HCT116 (cell line): ENCODE data around the gene PRKCA. TPM values are rescaled to one million over a fixed set of nuclear protein-coding genes. Genes with fewer than 3 reads are reported as not detected.

Experiments used
- ATAC-seq: fragments of 200-7000 bp; cut with Tn5 transposase; 2 replicates; pipeline ENCODE4 v1.9.1; 2020; ENCODE audit warnings: mild to moderate bottlenecking, moderate library complexity
- BruUV-seq: library from RNA; stranded (reverse); fragments of 400-500 nt; replicated peaks from 2 replicates; lab custom pipeline; 2021; lab: Mats Ljungman, UMichigan
- CTCF ChIA-PET: fragments of 300-600 bp; sonication (Branson Sonifier 250); formaldehyde crosslinking; loops from one replicate; lab custom pipeline; 2021; ENCODE audit warnings: antibody characterized with exemption; lab: Charles Lee
- POLR2A ChIA-PET: fragments of 300-600, 350-600 bp; sonication (Branson Sonifier 250); formaldehyde crosslinking; loops from one replicate; lab custom pipeline; 2021; ENCODE audit warnings: antibody characterized with exemption; lab: Charles Lee
- RAD21 ChIA-PET, 2 experiments: fragments of 300-600 bp; sonication (Branson Sonifier 250); formaldehyde crosslinking; loops; one replicate each; lab custom pipeline; 2023; ENCODE audit warnings: low total read pairs in 2 of 2; ENCODE audit not compliant: uncharacterized antibody in 2 of 2, unreplicated experiment in 2 of 2, low non-redundant PET in 1 of 2; lab: Charles Lee
- DNase-seq: peaks from one replicate; pipeline ENCODE4 v3.0.0-alpha.2; 2010; ENCODE audit warnings: low read depth, low spot score
- H2AFZ ChIP-seq: fragments of 200-600 bp; shearing (Covaris generic), sonication (generic); 2 replicates; pipeline ENCODE4 v1.6.1; 2017; ENCODE audit warnings: low read depth, mixed run types, mixed read lengths, antibody characterized with exemption, low read length; ENCODE audit not compliant: poor library complexity, severe bottlenecking
- H3K27ac ChIP-seq: 2 replicates; pipeline ENCODE4 v1.5.1; 2012; ENCODE audit warnings: low read depth, low read length
- H3K27me3 ChIP-seq: fragments of 200-600 bp; sonication (generic); 2 replicates; pipeline ENCODE4 v1.6.1; 2016; ENCODE audit warnings: mixed run types, low read length, mixed read lengths; ENCODE audit not compliant: insufficient read depth
- H3K36me3 ChIP-seq, 2 experiments: fragments of 200-500 bp in 1 of 2; fragments of 200-600 bp in 1 of 2; sonication (Bioruptor generic) in 1 of 2; sonication (generic) in 1 of 2; 2 replicates each; pipeline versions ENCODE4 v1.5.1 to v1.6.1; 2014 to 2016; ENCODE audit warnings: low read length in 2 of 2, inconsistent platforms in 1 of 2, mixed read lengths in 1 of 2, mixed run types in 1 of 2; ENCODE audit not compliant: insufficient read depth in 2 of 2, control insufficient read depth in 1 of 2
- H3K4me1 ChIP-seq, 2 experiments: fragments of 200-600 bp in 1 of 2; sonication (generic) in 1 of 2; 2 replicates each; pipeline versions ENCODE4 v1.5.1 to v1.6.1; 2012 to 2017; ENCODE audit warnings: low read length in 2 of 2, inconsistent platforms in 1 of 2, mild to moderate bottlenecking in 1 of 2, mixed read lengths in 1 of 2, mixed run types in 1 of 2, moderate library complexity in 1 of 2; ENCODE audit not compliant: insufficient read depth in 2 of 2, control insufficient read depth in 1 of 2
- H3K4me2 ChIP-seq: fragments of 200-600 bp; sonication (generic); 2 replicates; pipeline ENCODE4 v1.6.1; 2017; ENCODE audit warnings: mixed run types, low read length, mixed read lengths
- H3K4me3 ChIP-seq, 2 experiments: fragments of 200-600 bp in 1 of 2; sonication (generic) in 1 of 2; replicated peaks in 1 of 2; 2 replicates each; pipeline ENCODE4 v1.5.1; 2011 to 2016; ENCODE audit warnings: low read length in 2 of 2, control low read depth in 1 of 2, low read depth in 1 of 2, mild to moderate bottlenecking in 1 of 2, mixed read lengths in 1 of 2, mixed run types in 1 of 2
- H3K79me2 ChIP-seq: fragments of 200-600 bp; sonication (generic); 2 replicates; pipeline ENCODE4 v1.6.1; 2017; ENCODE audit warnings: mild to moderate bottlenecking, mixed run types, low read length, moderate library complexity, mixed read lengths; ENCODE audit not compliant: insufficient read depth
- H3K9ac ChIP-seq: fragments of 200-600 bp; sonication (generic); 2 replicates; pipeline ENCODE4 v1.6.1; 2016; ENCODE audit warnings: low read length, mixed read lengths
- H3K9me2 ChIP-seq: fragments of 200-600 bp; sonication (generic), shearing (Covaris generic); 2 replicates; pipeline ENCODE4 v1.6.1; 2017; ENCODE audit warnings: mixed run types, mild to moderate bottlenecking, moderate library complexity; ENCODE audit not compliant: insufficient read depth
- H3K9me3 ChIP-seq, 2 experiments: fragments of 200-500 bp in 1 of 2; fragments of 200-600 bp in 1 of 2; sonication (Bioruptor generic) in 1 of 2; sonication (generic) in 1 of 2; 2 replicates each; pipeline ENCODE4 v1.6.1; 2014 to 2017; ENCODE audit warnings: low read length in 2 of 2, mixed read lengths in 2 of 2, inconsistent platforms in 1 of 2, low read depth in 1 of 2, mild to moderate bottlenecking in 1 of 2, mixed run types in 1 of 2, moderate library complexity in 1 of 2; ENCODE audit not compliant: control insufficient read depth in 1 of 2, insufficient read depth in 1 of 2
- H4K20me1 ChIP-seq: fragments of 200-600 bp; sonication (generic), shearing (Covaris generic); 2 replicates; pipeline ENCODE4 v1.6.1; 2017; ENCODE audit warnings: mixed run types, mild to moderate bottlenecking, moderate library complexity; ENCODE audit not compliant: insufficient read depth
- CBX3 ChIP-seq: IDR thresholded peaks from 2 replicates; pipeline ENCODE4 v1.6.1; 2012; ENCODE audit warnings: low read depth
- CEBPB ChIP-seq: IDR thresholded peaks from 2 replicates; pipeline ENCODE4 v1.6.1; 2012; ENCODE audit warnings: low read depth
- ELF1 ChIP-seq: IDR thresholded peaks from 2 replicates; pipeline ENCODE4 v1.6.1; 2012; ENCODE audit warnings: low read depth, borderline replicate concordance
- EZH2 ChIP-seq: fragments of 200-600 bp; sonication (generic); IDR thresholded peaks from 2 replicates; pipeline ENCODE4 v1.6.1; 2017; ENCODE audit warnings: antibody characterized with exemption, mixed run types
- EZH2phosphoT487 ChIP-seq: fragments of 200-600 bp; IDR thresholded peaks from 2 replicates; pipeline ENCODE4 v1.6.1; 2018; ENCODE audit warnings: antibody characterized with exemption, borderline replicate concordance
- JUND ChIP-seq: IDR thresholded peaks from 2 replicates; pipeline ENCODE4 v1.6.1; 2012
- POLR2A ChIP-seq: IDR thresholded peaks from 2 replicates; pipeline ENCODE4 v1.7.0; 2011; ENCODE audit warnings: borderline replicate concordance; ENCODE audit not compliant: insufficient read depth, insufficient read length; ENCODE audit errors: extremely low read depth
- POLR2AphosphoS5 ChIP-seq: IDR thresholded peaks from 2 replicates; pipeline ENCODE4 v1.6.1; 2011; ENCODE audit warnings: mild to moderate bottlenecking, low read depth, low read length, moderate library complexity
- RAD21 ChIP-seq: IDR thresholded peaks from 2 replicates; pipeline ENCODE4 v1.6.1; 2012; ENCODE audit warnings: low read depth, mild to moderate bottlenecking
- SIN3A ChIP-seq: IDR thresholded peaks from 2 replicates; pipeline ENCODE4 v1.6.1; 2012; ENCODE audit warnings: low read depth
- SP1 ChIP-seq: IDR thresholded peaks from 2 replicates; pipeline ENCODE4 v1.6.1; 2012; ENCODE audit warnings: low read depth
- SRF ChIP-seq: IDR thresholded peaks from 2 replicates; pipeline ENCODE4 v1.6.1; 2012; ENCODE audit warnings: low read depth
- TCF7L2 ChIP-seq: IDR thresholded peaks from 2 replicates; pipeline ENCODE4 v1.7.0; 2011; ENCODE audit warnings: borderline replicate concordance, inconsistent platforms; ENCODE audit not compliant: insufficient read depth, insufficient read length; ENCODE audit errors: extremely low read depth
- YY1 ChIP-seq: IDR thresholded peaks from 2 replicates; pipeline ENCODE4 v1.6.1; 2011; ENCODE audit warnings: low read length, low read depth, moderate library complexity, mild to moderate bottlenecking; ENCODE audit not compliant: insufficient replicate concordance; ENCODE audit errors: extremely low read depth
- ZNF274 ChIP-seq: fragments of 200-500 bp; sonication (Bioruptor generic); IDR thresholded peaks from 2 replicates; pipeline ENCODE4 v1.6.1; 2014; ENCODE audit warnings: mild to moderate bottlenecking, low read depth, low read length, inconsistent platforms
- intact Hi-C: fragments of 100-400 bp; cut with micrococcal nuclease; formaldehyde crosslinking; loops from 2 replicates; pipeline ENCODE4 v1.10.0; 2022
- total RNA-seq: library from RNA; stranded (reverse); gene quantifications from one replicate; pipeline ENCODE4 v1.2.1, GENCODE V29; 2021; ENCODE audit not compliant: unreplicated experiment
- TF ChIP-seq, protein P1 (sequence below): IDR thresholded peaks from 2 replicates; pipeline ENCODE4 v1.6.1; 2012; ENCODE audit warnings: low read depth
- TF ChIP-seq, protein P2 (sequence below): IDR thresholded peaks from 2 replicates; pipeline ENCODE4 v1.6.1; 2012
- TF ChIP-seq, protein P3 (sequence below): IDR thresholded peaks from 2 replicates; pipeline ENCODE4 v1.6.1; 2011; ENCODE audit warnings: mild to moderate bottlenecking, low read length, moderate library complexity; ENCODE audit not compliant: insufficient replicate concordance; ENCODE audit errors: extremely low read depth

PRKCA gene
- total RNA-seq, 1 experiment from 2014 or later: 18.8 TPM

DNA sequence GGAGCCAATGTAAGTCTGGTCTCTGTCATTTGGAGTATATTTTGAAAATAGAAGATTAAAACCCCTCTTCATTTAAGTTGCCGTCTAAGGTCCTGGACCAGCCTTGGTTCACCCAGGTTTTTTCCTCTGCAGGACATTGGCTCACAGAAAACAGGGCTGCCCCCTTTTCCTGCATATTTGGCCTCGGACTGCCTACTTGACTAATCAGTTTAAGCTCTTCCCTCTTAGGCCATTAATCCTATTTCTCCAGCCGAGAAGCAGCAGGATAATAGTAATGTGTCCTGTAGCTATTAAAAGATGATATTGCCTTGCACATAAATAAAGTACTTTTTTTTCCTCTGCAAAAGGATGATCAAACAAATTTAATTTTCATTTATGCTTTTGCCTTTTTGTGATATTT is 52.1 kb downstream of the PRKCA start:
- H4K20me1 ChIP-seq: no peaks in the 10 kb centered on the region
- peaks cover 13 to 17% of the 10 kb centered on the region in 2 experiments for H3K4me1 ChIP-seq
- no peaks in the 10 kb centered on the region for H3K27me3 ChIP-seq
- no peak overlapping the region for H3K27ac ChIP-seq
- no peak overlapping the region for H2AFZ ChIP-seq
- H3K4me2 ChIP-seq: no peak overlapping the region
- H3K79me2 ChIP-seq: no peaks in the 10 kb centered on the region
- DNase-seq (no peak), ATAC-seq (no peak)
- H3K9ac ChIP-seq: no peak overlapping the region
- no peak overlapping the region for H3K4me3 ChIP-seq
- CTCF ChIA-PET: no interaction called here
- H3K36me3 ChIP-seq: no peaks in the 10 kb centered on the region
- POLR2A ChIA-PET: no interaction called here
- no TSS peak for BruUV-seq
- no peaks in the 10 kb centered on the region; a peak in 1 of 4 replicates for H3K9me3 ChIP-seq
- H3K9me2 ChIP-seq: no peaks in the 10 kb centered on the region
- no peak for TF ChIP-seq POLR2AphosphoS5
- TF ChIP-seq, protein P1, sequence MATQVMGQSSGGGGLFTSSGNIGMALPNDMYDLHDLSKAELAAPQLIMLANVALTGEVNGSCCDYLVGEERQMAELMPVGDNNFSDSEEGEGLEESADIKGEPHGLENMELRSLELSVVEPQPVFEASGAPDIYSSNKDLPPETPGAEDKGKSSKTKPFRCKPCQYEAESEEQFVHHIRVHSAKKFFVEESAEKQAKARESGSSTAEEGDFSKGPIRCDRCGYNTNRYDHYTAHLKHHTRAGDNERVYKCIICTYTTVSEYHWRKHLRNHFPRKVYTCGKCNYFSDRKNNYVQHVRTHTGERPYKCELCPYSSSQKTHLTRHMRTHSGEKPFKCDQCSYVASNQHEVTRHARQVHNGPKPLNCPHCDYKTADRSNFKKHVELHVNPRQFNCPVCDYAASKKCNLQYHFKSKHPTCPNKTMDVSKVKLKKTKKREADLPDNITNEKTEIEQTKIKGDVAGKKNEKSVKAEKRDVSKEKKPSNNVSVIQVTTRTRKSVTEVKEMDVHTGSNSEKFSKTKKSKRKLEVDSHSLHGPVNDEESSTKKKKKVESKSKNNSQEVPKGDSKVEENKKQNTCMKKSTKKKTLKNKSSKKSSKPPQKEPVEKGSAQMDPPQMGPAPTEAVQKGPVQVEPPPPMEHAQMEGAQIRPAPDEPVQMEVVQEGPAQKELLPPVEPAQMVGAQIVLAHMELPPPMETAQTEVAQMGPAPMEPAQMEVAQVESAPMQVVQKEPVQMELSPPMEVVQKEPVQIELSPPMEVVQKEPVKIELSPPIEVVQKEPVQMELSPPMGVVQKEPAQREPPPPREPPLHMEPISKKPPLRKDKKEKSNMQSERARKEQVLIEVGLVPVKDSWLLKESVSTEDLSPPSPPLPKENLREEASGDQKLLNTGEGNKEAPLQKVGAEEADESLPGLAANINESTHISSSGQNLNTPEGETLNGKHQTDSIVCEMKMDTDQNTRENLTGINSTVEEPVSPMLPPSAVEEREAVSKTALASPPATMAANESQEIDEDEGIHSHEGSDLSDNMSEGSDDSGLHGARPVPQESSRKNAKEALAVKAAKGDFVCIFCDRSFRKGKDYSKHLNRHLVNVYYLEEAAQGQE: no peak
- no peak for TF ChIP-seq EZH2
- TF ChIP-seq RAD21: no peak
- TF ChIP-seq TCF7L2: no peak
- no peak for TF ChIP-seq SP1
- TF ChIP-seq CBX3: no peak
- TF ChIP-seq, protein P2, sequence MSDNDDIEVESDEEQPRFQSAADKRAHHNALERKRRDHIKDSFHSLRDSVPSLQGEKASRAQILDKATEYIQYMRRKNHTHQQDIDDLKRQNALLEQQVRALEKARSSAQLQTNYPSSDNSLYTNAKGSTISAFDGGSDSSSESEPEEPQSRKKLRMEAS: no peak
- no peak for TF ChIP-seq YY1
- no peak for TF ChIP-seq ZNF274
- TF ChIP-seq, protein P3, sequence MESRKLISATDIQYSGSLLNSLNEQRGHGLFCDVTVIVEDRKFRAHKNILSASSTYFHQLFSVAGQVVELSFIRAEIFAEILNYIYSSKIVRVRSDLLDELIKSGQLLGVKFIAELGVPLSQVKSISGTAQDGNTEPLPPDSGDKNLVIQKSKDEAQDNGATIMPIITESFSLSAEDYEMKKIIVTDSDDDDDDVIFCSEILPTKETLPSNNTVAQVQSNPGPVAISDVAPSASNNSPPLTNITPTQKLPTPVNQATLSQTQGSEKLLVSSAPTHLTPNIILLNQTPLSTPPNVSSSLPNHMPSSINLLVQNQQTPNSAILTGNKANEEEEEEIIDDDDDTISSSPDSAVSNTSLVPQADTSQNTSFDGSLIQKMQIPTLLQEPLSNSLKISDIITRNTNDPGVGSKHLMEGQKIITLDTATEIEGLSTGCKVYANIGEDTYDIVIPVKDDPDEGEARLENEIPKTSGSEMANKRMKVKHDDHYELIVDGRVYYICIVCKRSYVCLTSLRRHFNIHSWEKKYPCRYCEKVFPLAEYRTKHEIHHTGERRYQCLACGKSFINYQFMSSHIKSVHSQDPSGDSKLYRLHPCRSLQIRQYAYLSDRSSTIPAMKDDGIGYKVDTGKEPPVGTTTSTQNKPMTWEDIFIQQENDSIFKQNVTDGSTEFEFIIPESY: no peak
- TF ChIP-seq JUND: no peak
- TF ChIP-seq CEBPB: no peak
- no peak for TF ChIP-seq ELF1
- TF ChIP-seq SRF: no peak
- TF ChIP-seq SIN3A: no peak
- TF ChIP-seq EZH2phosphoT487: no peak
- TF ChIP-seq POLR2A: no peak
- intact Hi-C loops: no loop called here
- RAD21 ChIA-PET: no interaction called here
